K562 (cell line): Measurements from ENCODE around the gene HOXC10.

Experiments
- CREB3 ChIP-seq: fragments of 450-650 bp; conservative IDR thresholded peaks from 2 replicates; pipeline ENCODE4 v1.6.1; 2016; ENCODE audit warnings: missing genetic modification characterization, low read depth, mild to moderate bottlenecking, missing compliant biosample characterization, moderate library complexity
- HDAC1 ChIP-seq, 2 experiments: fragments of 450-650 bp; IDR thresholded peaks; 2 replicates each; pipeline ENCODE4 v1.6.1; 2016 to 2017; ENCODE audit warnings: inconsistent platforms in 1 of 2, mild to moderate bottlenecking in 1 of 2, moderate library complexity in 1 of 2
- JUNB ChIP-seq: fragments of 450-650 bp; formaldehyde crosslinking; conservative IDR thresholded peaks from 2 replicates; pipeline ENCODE4 v1.4.0; 2020; ENCODE audit warnings: mild to moderate bottlenecking
- ZNF830 ChIP-seq: fragments of 250-450 bp; sonication (Bioruptor Pico); IDR thresholded peaks from 2 replicates; pipeline ENCODE4 v1.5.0; 2021; ENCODE audit warnings: mild to moderate bottlenecking
- TF ChIP-seq, protein P1 (sequence below), 3 experiments: IDR thresholded peaks in 2 of 3; conservative IDR thresholded peaks in 1 of 3; 2 replicates each; pipeline ENCODE4 v1.5.1; 2011 to 2012; ENCODE audit warnings: low read length in 3 of 3, mild to moderate bottlenecking in 3 of 3, control low read depth in 2 of 3, improper control_type of control experiment in 1 of 3, inconsistent platforms in 1 of 3, low read depth in 1 of 3, mixed read lengths in 1 of 3, moderate library complexity in 1 of 3; ENCODE audit not compliant: insufficient read depth in 2 of 3
- TF ChIP-seq, protein P2 (sequence below), 2 experiments: fragments of 450-650 bp; formaldehyde crosslinking in 1 of 2; IDR thresholded peaks; 2 replicates each; pipeline versions ENCODE4 v1.4.0 to v1.6.1; 2014 to 2020; ENCODE audit warnings: mild to moderate bottlenecking in 2 of 2, borderline replicate concordance in 1 of 2, low read depth in 1 of 2

- TF ChIP-seq, protein P1, sequence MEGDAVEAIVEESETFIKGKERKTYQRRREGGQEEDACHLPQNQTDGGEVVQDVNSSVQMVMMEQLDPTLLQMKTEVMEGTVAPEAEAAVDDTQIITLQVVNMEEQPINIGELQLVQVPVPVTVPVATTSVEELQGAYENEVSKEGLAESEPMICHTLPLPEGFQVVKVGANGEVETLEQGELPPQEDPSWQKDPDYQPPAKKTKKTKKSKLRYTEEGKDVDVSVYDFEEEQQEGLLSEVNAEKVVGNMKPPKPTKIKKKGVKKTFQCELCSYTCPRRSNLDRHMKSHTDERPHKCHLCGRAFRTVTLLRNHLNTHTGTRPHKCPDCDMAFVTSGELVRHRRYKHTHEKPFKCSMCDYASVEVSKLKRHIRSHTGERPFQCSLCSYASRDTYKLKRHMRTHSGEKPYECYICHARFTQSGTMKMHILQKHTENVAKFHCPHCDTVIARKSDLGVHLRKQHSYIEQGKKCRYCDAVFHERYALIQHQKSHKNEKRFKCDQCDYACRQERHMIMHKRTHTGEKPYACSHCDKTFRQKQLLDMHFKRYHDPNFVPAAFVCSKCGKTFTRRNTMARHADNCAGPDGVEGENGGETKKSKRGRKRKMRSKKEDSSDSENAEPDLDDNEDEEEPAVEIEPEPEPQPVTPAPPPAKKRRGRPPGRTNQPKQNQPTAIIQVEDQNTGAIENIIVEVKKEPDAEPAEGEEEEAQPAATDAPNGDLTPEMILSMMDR (IDR thresholded peaks at IDR 0.05 in 2 of 3, conservative IDR thresholded peaks at IDR 0.05 in 1 of 3; ENCODE audit: insufficient read depth in 2 of 3, low read depth in 1 of 3, low read length in 3 of 3): no peak
- TF ChIP-seq CREB3: no peak
- TF ChIP-seq JUNB (CRISPR knock-in tag): no peak
- TF ChIP-seq, protein P2, sequence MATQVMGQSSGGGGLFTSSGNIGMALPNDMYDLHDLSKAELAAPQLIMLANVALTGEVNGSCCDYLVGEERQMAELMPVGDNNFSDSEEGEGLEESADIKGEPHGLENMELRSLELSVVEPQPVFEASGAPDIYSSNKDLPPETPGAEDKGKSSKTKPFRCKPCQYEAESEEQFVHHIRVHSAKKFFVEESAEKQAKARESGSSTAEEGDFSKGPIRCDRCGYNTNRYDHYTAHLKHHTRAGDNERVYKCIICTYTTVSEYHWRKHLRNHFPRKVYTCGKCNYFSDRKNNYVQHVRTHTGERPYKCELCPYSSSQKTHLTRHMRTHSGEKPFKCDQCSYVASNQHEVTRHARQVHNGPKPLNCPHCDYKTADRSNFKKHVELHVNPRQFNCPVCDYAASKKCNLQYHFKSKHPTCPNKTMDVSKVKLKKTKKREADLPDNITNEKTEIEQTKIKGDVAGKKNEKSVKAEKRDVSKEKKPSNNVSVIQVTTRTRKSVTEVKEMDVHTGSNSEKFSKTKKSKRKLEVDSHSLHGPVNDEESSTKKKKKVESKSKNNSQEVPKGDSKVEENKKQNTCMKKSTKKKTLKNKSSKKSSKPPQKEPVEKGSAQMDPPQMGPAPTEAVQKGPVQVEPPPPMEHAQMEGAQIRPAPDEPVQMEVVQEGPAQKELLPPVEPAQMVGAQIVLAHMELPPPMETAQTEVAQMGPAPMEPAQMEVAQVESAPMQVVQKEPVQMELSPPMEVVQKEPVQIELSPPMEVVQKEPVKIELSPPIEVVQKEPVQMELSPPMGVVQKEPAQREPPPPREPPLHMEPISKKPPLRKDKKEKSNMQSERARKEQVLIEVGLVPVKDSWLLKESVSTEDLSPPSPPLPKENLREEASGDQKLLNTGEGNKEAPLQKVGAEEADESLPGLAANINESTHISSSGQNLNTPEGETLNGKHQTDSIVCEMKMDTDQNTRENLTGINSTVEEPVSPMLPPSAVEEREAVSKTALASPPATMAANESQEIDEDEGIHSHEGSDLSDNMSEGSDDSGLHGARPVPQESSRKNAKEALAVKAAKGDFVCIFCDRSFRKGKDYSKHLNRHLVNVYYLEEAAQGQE (IDR thresholded peaks at IDR 0.05; ENCODE audit: borderline replicate concordance): no peak
- TF ChIP-seq, protein P2 (CRISPR knock-in tag; IDR thresholded peaks at IDR 0.05; ENCODE audit: low read depth): no peak
- TF ChIP-seq ZNF830 (CRISPR knock-in tag): no peak
- TF ChIP-seq HDAC1 (IDR thresholded peaks at IDR 0.05): no peak
These were observed 20.0 kb downstream of the HOXC10 start for GRCh38 chr12:54004841-54005530.
